HG03103 (cell line): Measurements from ENCODE around the gene ST3GAL2.
"Not testable (repeated sequence)": the region's sequence is repeated elsewhere in the genome, so short reads cannot be mapped to it uniquely, and the experiment has no call there.

Experiments
- ATAC-seq: cut with Tn5 transposase; IDR thresholded peaks from one replicate; pipeline ENCODE4 v1.9.1; 2021; ENCODE audit warnings: low read depth; ENCODE audit not compliant: unreplicated experiment

ST3GAL2 gene

DNA sequence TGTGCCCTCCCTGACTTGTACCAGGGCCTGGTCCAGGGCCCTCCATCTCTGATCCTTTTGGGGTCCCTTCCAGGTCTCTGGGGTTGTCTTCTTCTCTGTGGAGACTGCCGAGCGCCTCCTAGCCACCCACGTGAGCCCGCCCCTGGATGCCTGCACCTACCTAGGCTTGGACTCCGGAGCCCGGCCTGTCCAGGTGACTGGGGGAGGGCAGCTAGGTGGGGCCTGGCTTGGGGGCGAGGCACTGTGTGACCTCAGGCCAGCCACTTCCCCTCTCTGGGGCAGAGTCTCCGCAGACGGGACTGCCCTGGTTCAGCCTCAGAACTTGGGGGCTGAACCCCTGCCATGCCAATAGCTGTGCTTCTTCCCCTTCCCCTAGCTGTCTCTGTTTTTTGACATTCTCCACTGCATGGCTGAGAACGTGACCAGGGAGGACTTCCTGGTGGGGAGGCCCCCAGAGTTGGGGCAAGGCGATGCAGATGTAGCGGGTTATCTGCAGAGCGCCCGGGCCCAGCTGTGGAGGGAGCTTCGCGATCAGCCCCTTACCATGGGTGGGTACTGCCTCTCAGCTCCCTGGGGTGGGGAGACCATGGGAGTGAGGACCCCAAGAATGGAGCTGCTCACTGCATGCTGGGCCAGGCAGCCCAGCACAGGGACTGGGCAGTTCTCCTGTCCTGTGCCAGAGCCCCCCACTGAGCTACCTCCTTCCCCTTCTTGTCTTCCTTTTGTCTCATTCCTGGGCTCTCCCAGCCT, 30.1 kb upstream of the ST3GAL2 start:
- no peak for ATAC-seq

DNA sequence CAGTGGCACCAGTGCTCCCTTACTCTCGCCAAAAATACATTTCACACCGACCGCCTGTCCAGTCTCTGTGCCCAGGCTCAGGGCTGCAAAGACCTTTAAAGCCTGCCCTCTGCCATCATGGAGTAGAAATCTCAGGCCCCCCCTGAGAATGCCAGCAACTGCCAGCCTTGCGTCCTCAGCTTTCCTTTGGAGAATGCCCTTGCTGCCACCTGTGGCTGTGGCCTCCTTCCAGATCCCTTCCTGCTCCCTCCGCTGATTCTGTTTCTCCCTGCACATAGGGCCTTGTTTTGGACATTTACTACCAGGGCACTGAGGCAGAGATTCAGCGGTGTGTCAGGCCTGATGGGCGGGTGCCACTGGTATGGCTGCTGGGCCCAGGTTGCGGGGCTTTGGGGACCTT, 28.7 kb upstream of the ST3GAL2 start:
- no peak for ATAC-seq

DNA sequence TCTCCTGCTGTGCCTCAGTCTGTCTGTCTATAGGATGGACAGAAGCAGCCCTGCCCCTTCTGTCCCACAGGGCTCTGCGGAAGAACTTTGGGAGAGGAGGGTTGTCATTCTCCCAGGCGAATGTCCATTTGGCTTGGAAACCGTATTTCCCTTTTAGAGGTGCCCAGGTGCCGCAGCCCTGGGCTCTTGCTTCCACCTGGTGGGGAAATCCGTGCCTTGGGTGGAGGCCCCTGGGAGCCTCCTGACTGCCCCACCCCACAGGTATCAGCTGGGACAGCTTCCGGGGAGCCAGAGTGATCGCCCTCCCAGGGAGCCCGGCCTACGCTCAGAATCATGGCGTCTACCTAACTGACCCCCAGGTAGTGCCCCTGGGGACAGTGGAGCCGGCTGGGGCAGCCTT, 28.2 kb upstream of the ST3GAL2 start:
- no peak for ATAC-seq

DNA sequence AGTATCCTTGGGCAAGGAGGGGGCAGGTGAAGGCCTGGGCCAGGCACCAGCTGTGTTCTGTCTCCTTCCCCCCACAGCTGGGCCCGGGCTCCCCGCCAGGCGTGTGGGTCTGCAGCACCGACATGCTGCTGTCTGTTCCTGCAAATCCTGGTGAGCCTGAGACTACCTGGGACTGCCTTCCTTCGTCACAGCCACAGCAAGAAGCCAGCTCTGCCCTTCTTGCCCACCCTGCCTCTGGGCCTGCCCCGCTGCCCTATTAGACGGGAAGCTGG, 27.8 kb upstream of the ST3GAL2 start:
- no peak for ATAC-seq

DNA sequence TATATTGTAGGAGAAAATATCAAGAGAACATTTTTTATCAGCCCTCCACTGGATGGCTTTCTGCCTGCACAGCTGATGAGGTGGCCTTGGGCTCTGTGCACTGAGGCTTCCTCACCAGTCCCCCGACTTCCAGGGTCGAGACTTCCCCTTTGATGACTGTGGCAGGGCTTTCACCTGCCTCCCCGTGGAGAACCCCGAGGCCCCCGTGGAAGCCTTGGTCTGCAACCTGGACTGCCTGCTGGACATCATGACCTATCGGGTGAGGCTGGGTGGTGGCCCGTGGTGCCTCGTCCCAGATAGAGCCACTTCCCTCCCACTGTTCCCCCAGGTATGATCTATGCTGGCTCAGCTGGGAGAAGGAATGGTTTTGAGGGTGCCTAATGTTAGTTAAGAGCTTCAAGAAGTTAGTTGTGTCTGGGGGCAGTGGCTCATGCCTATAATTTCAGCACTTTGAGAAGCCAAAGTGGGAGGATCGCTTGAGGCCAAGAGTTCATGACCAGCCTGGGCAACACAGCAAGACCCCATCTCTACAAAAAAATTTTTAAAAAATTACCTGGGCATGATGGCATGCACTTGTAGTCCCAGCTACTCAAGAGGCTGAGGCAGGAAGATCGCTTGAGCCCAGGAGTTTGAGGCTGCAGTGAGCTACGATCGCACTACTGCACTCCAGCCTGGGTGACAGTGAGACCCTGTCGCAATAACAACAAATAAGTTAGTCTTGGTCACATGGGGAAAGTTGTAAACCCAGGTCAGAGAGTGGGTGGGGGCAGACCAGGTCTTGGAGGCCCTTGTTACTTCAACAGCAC, 27.3 kb upstream of the ST3GAL2 start:
- no peak for ATAC-seq

DNA sequence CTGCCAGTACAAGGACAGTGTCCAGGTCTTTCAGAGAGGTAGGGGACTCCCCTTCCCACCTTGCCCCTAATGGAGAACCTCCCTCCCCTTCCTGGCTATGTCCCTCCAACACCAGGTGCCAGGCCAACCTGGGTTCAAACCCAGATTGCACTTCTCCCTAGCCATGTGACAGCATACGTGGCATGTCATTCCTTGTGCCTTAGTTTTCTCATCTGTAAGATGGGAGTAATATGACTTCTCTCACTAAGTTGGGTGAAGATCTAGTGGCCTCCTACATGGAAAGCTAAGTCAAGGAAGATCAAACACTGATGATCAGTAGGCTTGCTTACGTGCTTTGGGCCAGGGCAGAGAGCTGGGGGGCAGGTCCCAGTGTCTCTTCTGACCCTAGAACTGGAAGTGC, 24.3 kb upstream of the ST3GAL2 start:
- ATAC-seq = no peak

DNA sequence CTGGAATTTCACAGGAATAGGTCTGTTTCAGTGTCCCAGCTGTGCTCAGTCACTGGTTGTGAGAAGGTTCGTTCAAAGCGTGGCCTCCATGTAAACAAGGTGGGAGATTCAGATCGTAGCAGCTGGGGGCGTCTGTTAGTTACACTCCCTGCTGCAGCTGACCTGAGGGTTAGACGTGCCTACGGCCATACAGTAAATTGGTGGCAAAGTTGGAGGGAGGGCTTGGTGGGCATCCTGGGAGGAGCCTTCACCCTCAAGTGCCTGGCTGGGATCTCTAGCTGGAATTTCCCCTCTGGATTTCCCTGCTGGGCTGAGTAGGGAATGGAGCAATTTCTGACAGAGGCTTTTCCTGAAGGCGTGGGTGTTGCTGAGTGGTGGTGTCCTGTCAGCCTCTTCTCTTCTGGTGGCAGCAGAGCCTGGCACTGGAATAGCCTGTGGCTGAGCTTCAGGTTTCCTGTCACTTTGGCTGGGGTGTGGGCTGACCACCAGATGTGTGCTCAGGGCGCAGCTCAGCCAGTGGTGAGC, 21.9 kb upstream of the ST3GAL2 start:
- ATAC-seq = no peak

DNA sequence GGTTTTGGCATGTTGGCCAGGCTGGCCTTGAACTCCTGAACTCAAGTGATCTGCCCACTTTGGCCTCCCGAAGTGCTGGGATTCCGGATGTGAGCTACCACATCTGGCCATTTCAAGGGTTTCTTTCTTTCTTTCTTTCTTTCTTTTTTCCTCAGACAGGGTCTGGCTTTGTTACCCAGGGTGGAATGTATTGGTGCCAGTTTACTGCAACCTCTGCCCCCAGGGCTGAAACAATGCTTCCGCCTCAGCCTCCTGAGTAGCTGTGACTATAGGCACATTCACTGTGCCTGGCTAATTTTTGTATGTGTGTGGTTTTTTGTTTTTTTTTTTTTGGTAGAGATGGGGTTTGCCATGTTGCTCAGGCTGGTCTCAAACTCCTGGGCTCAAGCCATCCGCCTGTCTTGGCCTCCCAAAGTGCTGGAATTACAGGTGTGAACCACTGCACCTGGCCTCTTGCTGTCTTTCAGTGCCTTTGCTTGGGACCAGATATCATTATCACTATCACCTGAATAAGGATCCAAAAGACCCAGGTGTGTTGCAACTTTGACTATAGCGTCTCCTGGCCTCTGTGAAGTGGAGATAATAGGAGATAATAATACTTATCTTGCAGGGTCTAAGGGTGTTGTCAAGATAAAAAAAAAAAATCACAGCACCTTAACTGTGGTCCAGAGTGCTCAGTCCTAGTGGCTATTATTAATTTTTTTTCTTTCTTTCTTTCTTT, 18.7 kb upstream of the ST3GAL2 start:
- no peak for ATAC-seq

DNA sequence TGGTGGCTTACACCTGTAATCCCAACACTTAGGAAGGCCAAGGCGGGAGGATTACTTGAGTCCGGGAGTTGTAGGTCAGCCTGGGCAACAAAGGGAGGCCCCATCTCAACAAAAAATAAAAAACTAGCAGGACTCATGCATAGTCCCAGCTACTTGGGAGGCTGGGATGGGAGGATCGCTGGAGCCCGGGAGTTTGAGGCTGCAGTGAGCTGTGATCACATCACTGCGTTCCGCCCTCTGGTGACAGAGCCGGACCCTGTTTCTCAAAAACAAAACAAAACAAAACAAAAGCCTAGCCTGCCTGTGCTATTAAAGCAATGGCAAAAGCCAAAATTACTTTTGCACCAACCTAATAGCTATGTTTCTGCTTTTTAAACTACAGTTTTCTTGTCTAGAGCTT, 17.0 kb upstream of the ST3GAL2 start:
- ATAC-seq = no peak

DNA sequence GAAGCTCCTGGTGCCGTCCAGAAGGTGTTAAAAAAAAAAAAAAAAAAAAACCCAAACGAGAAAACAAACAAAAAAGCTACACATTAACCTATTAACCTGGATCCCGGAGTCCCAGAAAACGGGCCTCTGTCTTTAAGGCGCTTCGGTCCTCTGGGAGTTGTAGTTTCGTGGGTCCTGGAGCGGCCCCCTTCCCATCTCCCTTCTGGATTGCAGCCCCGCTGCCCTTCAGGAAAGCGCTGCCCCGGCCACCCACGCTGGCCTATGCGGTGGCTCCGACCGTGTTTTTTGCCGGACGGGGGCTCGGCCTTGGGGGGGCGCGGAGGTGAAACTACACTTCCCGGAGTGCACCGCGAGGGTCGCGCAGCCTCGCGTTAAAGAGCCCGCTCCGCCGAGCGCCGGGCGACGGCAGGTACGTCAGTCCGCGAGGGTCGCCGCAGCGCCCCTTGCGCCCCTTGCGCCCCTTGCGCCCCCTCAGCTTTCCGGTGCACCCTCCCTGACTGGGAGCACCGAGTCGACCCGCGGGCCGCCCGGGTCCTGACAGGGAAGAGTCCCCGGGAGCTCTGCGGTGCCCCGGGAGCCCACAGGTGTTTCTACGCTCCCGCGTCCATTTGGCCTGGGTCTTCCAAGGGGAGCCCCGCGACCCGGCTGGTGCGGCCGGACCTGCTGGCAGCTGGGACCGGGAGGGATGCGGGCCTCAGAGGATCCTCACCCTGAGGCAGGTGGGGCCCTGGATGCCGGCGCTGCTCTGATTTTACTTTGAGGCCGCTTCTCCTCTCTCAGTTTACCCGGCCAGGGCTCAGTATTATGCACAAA, 15.5 kb upstream of the ST3GAL2 start, which contains the start of gene FCSK:
Gene FCSK (plus strand): TSS at position 374 of the 813 bp plus-strand sequence. CDS start 8,596 bp downstream, outside the sequence.
- peak; percentile 76 for ATAC-seq

DNA sequence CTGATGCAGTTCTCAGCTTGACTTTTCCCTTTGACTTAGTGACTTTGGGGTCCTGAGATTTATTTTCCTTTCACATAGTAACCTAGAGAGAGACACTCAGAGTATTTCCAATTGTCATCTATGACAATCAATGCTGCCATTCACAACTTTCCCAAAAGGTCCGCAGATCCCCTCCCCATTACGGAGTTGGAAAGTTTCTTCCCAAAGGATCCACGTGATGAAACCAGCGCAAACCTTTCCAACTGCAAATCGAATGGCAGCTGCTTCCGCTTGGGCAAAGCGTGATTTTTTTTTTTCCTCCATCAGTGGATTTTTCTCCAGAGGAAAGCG, 15.0 kb upstream of the ST3GAL2 start:
- no peak for ATAC-seq

DNA sequence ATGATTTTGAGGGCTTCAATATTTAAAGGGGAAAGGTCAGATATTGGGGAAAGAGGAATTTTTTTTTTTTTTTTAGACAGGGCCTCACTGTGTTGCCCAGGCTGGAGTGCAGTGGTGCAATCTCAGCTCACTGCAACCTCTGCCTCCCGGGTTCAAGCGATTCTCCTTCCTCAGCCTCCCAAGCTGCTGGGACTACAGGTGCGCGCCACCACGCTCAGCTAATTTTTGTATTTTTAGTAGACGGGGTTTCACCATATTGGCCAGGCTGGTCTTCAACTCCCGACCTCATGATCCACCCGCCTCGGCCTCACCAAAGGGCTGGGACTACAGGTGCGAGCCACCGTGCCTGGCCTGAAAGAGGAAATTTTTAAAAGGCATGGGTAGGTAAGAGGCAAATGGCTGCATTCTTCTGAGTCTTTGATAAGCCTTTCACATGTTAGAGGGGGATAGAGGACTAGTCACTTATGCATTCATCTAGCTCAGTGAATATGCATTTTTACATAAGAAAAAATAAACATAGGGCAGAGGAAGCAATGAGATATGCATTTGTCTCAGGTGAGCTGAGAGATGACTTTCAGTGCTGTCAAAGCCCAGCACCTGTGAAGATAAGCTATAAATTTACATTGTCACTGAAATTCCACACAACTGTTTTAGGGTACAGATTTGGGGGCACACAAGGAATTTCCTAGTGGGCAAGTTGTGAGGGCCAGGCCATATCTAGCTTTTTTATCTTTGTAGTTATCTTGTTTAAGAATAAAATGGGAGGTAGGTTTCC, 14.4 kb upstream of the ST3GAL2 start:
- no peak for ATAC-seq

DNA sequence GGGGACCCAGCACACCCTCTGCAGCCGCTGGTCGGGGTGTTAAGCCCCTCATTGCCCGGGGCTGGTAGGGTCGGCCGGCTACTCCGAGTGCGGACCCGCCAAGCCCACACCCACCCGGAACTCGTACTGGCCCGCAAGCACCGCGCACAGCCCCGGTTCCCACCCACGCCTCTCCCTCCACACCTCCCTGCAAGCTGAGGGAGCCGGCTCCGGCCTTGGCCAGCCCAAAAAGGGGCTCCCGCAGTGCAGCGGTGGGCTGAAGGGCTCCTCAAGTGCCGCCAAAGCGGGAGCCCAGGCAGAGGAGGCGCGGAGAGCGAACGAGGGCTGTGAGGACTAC, 12.1 kb upstream of the ST3GAL2 start:
- not testable (repeated sequence) for ATAC-seq

DNA sequence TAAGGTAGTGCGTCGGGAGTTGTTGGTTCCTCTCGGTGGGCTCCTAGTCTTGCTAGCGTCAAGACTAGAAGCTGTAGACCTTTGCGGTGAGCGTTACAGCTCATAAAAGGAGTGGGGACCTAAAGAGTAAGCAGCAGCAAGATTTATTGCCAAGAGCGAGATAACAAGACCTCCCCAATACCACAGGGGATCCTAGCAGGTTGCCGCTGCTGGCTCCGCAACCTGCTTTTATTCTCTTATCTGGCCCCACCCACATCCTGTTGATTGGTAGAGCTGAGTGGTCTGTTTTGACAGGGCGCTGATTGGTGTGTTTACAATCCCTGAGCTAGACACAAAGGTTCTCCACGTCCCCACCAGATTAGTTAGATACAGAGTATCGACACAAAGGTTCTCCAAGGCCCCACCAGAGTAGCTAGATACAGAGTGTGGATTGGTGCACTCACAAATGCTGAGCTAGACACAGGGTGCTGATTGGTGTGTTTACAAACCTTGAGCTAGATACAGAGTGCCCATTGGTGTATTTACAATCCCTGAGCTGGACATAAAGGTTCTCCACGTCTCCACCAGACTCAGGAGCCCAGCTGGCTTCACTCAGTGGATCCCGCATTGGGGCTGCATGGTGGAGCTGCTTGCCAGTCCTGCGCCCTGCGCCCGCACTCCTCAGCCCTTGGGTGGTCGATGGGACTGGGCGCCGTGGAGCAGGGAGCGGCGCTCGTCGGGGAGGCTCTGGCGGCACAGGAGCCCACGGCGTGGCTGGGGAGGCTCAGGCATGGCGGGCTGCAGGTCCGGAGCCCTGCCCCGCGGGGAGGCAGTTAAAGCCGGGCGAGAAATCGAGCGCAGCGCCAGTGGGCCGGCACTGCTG, 11.5 kb upstream of the ST3GAL2 start:
- ATAC-seq = not testable (repeated sequence)

DNA sequence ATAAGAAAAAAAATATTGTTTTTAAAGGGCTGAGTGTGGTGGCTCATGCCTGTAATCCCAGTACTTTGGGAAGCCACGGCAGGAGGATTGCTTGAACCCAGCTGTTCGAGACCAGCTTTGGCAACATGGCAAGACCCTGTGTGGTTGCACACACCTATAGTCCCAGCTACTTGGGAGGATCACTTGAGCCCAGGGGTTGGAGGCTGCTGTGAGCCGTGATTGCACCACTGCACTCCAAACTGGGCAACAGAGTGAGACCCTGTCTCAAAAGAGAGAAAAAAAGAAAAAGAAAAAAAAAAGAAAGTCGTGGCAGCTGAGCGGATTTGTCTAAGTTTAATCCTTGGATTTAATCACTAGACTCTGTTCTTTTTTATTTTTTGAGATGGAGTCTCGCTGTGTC, 9.2 kb upstream of the ST3GAL2 start:
- ATAC-seq = no peak

DNA sequence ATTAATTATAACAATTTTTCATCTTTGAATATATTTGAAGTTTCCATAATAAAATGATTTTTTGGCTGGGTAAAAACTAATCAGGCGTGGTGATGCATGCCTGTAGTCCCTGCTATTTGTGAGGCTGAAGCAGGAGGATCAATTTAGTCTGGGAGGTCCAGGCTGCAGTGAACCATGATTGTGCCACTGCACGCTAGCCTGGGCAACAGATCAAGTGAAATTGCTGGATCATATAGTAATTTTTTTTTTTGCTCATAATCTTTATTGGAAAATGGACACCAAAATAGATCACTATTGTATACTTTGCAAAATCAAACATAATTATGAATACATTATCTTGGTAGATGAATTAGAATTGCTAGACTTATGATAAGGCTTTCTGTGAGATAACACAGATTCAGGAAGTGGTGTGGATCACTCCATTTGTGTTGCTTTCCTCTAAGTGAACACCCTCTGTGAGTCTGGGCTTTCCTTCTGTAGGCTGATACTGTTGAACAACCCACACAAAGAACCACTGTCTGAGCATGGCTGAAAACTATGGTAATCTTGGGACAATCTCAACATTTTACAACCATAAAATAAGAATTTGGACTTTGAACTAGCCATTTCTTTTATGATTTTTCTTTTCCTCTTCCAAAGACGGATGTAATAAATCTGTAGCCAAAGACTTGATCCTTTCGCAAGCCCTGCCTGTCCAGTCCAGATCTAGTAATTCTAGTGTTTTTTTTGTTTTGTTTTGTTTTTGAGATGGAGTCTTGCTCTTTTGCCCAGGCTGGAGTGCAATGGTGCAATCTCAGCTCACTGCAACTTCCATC, 5.6 kb upstream of the ST3GAL2 start:
- no peak for ATAC-seq

DNA sequence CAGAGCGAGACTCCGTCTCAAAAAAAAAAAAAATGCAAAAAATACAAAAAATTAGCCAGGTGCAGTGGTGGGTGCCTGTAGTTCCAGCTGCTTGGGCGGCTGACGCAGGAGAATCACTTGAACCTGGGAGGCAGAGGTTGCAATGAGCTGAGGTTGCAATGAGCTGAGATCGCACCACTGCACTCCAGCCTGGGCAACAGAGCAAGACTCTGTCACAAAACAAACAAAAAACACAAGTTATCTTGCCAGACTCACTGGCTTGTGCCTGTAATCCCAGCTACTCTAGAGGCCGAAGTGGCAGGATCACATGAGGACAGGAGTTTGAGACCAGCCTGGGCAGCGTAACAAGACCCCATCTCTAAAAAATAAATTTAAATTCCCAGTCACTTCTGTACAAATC, 3.4 kb upstream of the ST3GAL2 start:
- ATAC-seq = no peak

DNA sequence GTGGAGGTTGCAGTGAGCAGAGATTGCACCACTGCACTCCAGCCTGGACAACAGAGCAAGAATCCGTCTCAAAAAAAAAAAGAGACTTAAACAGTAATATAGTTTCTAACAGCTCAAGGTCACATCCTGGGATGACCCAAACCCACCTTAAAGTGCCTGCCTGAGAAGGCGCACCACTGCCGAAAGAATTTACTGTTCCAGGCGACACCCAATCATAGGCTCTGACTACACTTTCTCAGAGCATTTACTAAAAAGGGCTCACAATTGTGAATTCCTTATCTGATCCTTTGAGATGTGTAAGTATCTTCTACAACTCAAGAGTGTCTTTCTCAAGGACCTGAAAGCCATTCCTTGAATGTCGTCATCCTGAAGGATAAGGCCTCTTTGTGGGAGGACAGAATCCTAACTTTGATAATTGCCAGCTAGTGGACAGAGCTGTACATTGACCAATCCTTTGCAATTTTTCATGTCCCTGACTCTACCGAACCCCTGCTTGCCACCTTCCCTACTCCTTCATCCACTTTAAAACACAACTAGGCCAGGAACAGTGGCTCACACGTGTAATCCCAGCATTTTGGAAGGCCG, 2.6 kb upstream of the ST3GAL2 start:
- no peak for ATAC-seq
